IMR-90 (cell line): ENCODE results near the gene DCLK1. TPM values are rescaled to one million over a fixed set of nuclear protein-coding genes. Genes with fewer than 3 reads are reported as not detected.

ENCODE experiments used
- ATAC-seq: fragments of 200-7000 bp; cut with Tn5 transposase; 2 replicates; pipeline ENCODE4 v1.9.1; 2020; ENCODE audit warnings: low read depth, mild to moderate bottlenecking, moderate library complexity
- BruUV-seq: library from RNA; stranded (reverse); fragments of 400-500 nt; replicated peaks from 2 replicates; lab custom pipeline; 2021; lab: Mats Ljungman, UMichigan
- CTCF ChIA-PET: fragments of 300-600 bp; formaldehyde crosslinking; extraction: SDS; loops from one replicate; lab custom pipeline; 2021; ENCODE audit warnings: antibody characterized with exemption; lab: Yijun Ruan, JAX
- POLR2A ChIA-PET: fragments of 300-600 bp; sonication (Branson Sonifier 250); formaldehyde crosslinking; loops from one replicate; lab custom pipeline; 2022; ENCODE audit warnings: antibody characterized with exemption; ENCODE audit not compliant: unreplicated experiment; lab: Charles Lee
- DNase-seq: peaks from one replicate; pipeline ENCODE4 v3.0.0; 2013
- H2AFZ ChIP-seq: replicated peaks from 2 replicates; pipeline ENCODE3; 2013; ENCODE audit warnings: low read length, mild to moderate bottlenecking; ENCODE audit not compliant: poor library complexity
- H2AK5ac ChIP-seq: 2 replicates; pipeline ENCODE4 v1.6.1; 2013; ENCODE audit warnings: low read depth, low read length, inconsistent platforms
- H2AK9ac ChIP-seq: replicated peaks from 2 replicates; pipeline ENCODE3; 2013; ENCODE audit warnings: mild to moderate bottlenecking, low read depth, low read length, moderate library complexity; ENCODE audit not compliant: poor library complexity
- H2BK120ac ChIP-seq: 2 replicates; pipeline ENCODE4 v1.6.1; 2013; ENCODE audit warnings: low read depth, low read length, inconsistent platforms
- H2BK15ac ChIP-seq: 3 replicates; pipeline ENCODE4 v1.6.1; 2013; ENCODE audit warnings: low read depth, low read length, inconsistent platforms
- H2BK20ac ChIP-seq: 2 replicates; pipeline ENCODE4 v1.6.1; 2013; ENCODE audit warnings: low read depth, mild to moderate bottlenecking, inconsistent platforms, low read length, moderate library complexity
- H2BK5ac ChIP-seq: 2 replicates; pipeline ENCODE4 v1.6.1; 2013; ENCODE audit warnings: mild to moderate bottlenecking, low read depth, low read length, inconsistent platforms; ENCODE audit not compliant: poor library complexity, severe bottlenecking
- H3K14ac ChIP-seq: replicated peaks from 2 replicates; pipeline ENCODE4 v1.6.1; 2013; ENCODE audit warnings: low read depth, low read length, inconsistent platforms
- H3K18ac ChIP-seq: 2 replicates; pipeline ENCODE4 v1.6.1; 2013; ENCODE audit warnings: low read depth, low read length, control low read depth
- H3K23ac ChIP-seq: 2 replicates; pipeline ENCODE4 v1.6.1; 2013; ENCODE audit warnings: low read depth, low read length, inconsistent platforms
- H3K27ac ChIP-seq: 2 replicates; pipeline ENCODE4 v1.5.1; 2013; ENCODE audit warnings: mild to moderate bottlenecking, control low read depth, low read length; ENCODE audit not compliant: insufficient read depth
- H3K27me3 ChIP-seq: 2 replicates; pipeline ENCODE4 v1.6.1; 2013; ENCODE audit warnings: low read length; ENCODE audit not compliant: control insufficient read depth, insufficient read depth
- H3K36me3 ChIP-seq: 2 replicates; pipeline ENCODE4 v1.6.1; 2013; ENCODE audit warnings: low read length, mixed read lengths; ENCODE audit not compliant: control insufficient read depth, insufficient read depth
- H3K4ac ChIP-seq: 2 replicates; pipeline ENCODE4 v1.6.1; 2013; ENCODE audit warnings: low read depth, low read length, inconsistent platforms
- H3K4me1 ChIP-seq: 2 replicates; pipeline ENCODE4 v1.6.1; 2013; ENCODE audit warnings: low read length, mixed read lengths; ENCODE audit not compliant: control insufficient read depth, insufficient read depth
- H3K4me2 ChIP-seq: 2 replicates; pipeline ENCODE4 v1.6.1; 2013; ENCODE audit warnings: low read depth, mild to moderate bottlenecking, control low read depth, low read length, moderate library complexity
- H3K4me3 ChIP-seq: 2 replicates; pipeline ENCODE4 v1.5.1; 2013; ENCODE audit warnings: low read depth, mild to moderate bottlenecking, control low read depth, low read length, moderate library complexity; ENCODE audit not compliant: insufficient read depth
- H3K56ac ChIP-seq: 2 replicates; pipeline ENCODE4 v1.6.1; 2013; ENCODE audit warnings: low read length, inconsistent platforms; ENCODE audit not compliant: insufficient read depth; ENCODE audit errors: extremely low read depth
- H3K79me1 ChIP-seq, 2 experiments: 2 replicates each; pipeline ENCODE4 v1.6.1; 2013; ENCODE audit warnings: low read length in 2 of 2, inconsistent platforms in 1 of 2, low read depth in 1 of 2
- H3K9ac ChIP-seq: 2 replicates; pipeline ENCODE4 v1.6.1; 2013; ENCODE audit warnings: low read depth, low read length, control low read depth
- H3K9me1 ChIP-seq: 2 replicates; pipeline ENCODE4 v1.6.1; 2013; ENCODE audit warnings: low read length, inconsistent platforms; ENCODE audit not compliant: insufficient read depth
- H3K9me3 ChIP-seq: 2 replicates; pipeline ENCODE4 v1.6.1; 2013; ENCODE audit warnings: low read length; ENCODE audit not compliant: control insufficient read depth, insufficient read depth
- H4K20me1 ChIP-seq: 2 replicates; pipeline ENCODE4 v1.6.1; 2013; ENCODE audit warnings: low read length, inconsistent platforms; ENCODE audit not compliant: insufficient read depth
- H4K5ac ChIP-seq: 2 replicates; pipeline ENCODE4 v1.6.1; 2013; ENCODE audit warnings: mild to moderate bottlenecking, low read depth, low read length, control low read depth
- H4K8ac ChIP-seq, 2 experiments: 2 replicates each; pipeline ENCODE4 v1.6.1; 2013; ENCODE audit warnings: low read depth in 2 of 2, low read length in 2 of 2, control low read depth in 1 of 2, inconsistent platforms in 1 of 2
- H4K91ac ChIP-seq: 2 replicates; pipeline ENCODE4 v1.6.1; 2013; ENCODE audit warnings: low read depth, low read length, inconsistent platforms; ENCODE audit not compliant: insufficient read depth
- BHLHE40 ChIP-seq: fragments of 150-350 bp; IDR thresholded peaks from 2 replicates; pipeline ENCODE4 v1.6.1; 2016; ENCODE audit warnings: mild to moderate bottlenecking, low read depth, low read length
- WGBS, 2 experiments: methylation state at CpG; one replicate each; pipeline versions ENCODE4 v1.1.5 to v1.1.7; 2013; ENCODE audit warnings: missing lambda C conversion rate in 2 of 2; ENCODE audit not compliant: insufficient read length in 1 of 2; ENCODE audit errors: extremely low coverage in 2 of 2; 5-methylcytosine and 5-hydroxymethylcytosine counted together
- dilution Hi-C: fragments of 300-500 bp; cut with HindIII; formaldehyde crosslinking; loops from one replicate; pipeline ENCODE4 v1.14.3; 2018; ENCODE audit warnings: low sequenced_read_pairs; ENCODE audit not compliant: unreplicated experiment
- in situ Hi-C: fragments of 300-500 bp; cut with MboI; formaldehyde crosslinking; loops from 3 replicates; pipeline ENCODE4 v1.14.3; 2019; ENCODE audit warnings: low sequenced_read_pairs, inconsistent platforms, mixed read lengths
- intact Hi-C: fragments of 100-400 bp; cut with micrococcal nuclease; formaldehyde crosslinking; loops from 2 replicates; pipeline ENCODE4 v1.10.0; 2022
- polyA plus RNA-seq, 3 experiments: library from polyadenylated mRNA; depleted of rRNA; stranded (reverse); fragments of >200 nt; gene quantifications; 2 replicates each; pipeline ENCODE4 v1.2.3, GENCODE V29; 2012; ENCODE audit warnings: low replicate concordance in 1 of 3
- total RNA-seq: library from RNA; depleted of rRNA; stranded (reverse); fragments of >200 nt; gene quantifications from 2 replicates; pipeline ENCODE4 v1.2.3, GENCODE V29; 2012
- TF ChIP-seq, protein P1 (sequence below): conservative IDR thresholded peaks from 2 replicates; pipeline ENCODE4 v1.5.1; 2012; ENCODE audit warnings: mild to moderate bottlenecking, low read depth, low read length, improper control_type of control experiment

The DCLK1 gene
- total and polyA plus RNA-seq, 2 of the 4 experiments (the other 2 are of a cell fraction), result under 0.01 to 0.02 TPM

GRCh38 chr13:36163809-36164308 is 32.7 kb upstream of the DCLK1 start:
- Histone ChIP-seq H2BK5ac (no peak overlapping the region), H2AK9ac (no peak overlapping the region), H2BK15ac (no peak overlapping the region), H3K9me1 (peaks cover 3% of the 10 kb centered on the region; the same call in 1 of the 2 replicates), H2AK5ac (no peak overlapping the region), H2AFZ (no peak overlapping the region), H3K9me3 (no peaks in the 10 kb centered on the region), H3K4me1 (peaks cover 2% of the 10 kb centered on the region; the same call in 1 of the 2 replicates), H4K8ac (no peak overlapping the region), H3K27ac (no peak overlapping the region; the same call in 1 of the 2 replicates), H3K36me3 (no peaks in the 10 kb centered on the region), H3K56ac (no peak overlapping the region), H3K4ac (no peak overlapping the region), H3K4me2 (peak overlapping the region; percentile 44; the same call in 1 of the 2 replicates), H4K91ac (no peak overlapping the region), H4K20me1 (no peaks in the 10 kb centered on the region), H3K23ac (no peak overlapping the region), H3K27me3 (no peaks in the 10 kb centered on the region; the same call in 1 of the 2 replicates), H3K14ac (no peak overlapping the region), H2BK120ac (no peak overlapping the region), H4K5ac (no peak overlapping the region), H3K79me1 (no peaks in the 10 kb centered on the region), H3K18ac (no peak overlapping the region), H3K9ac (no peak overlapping the region), H3K4me3 (no peak overlapping the region), H2BK20ac (no peak overlapping the region)
- no TSS peak for BruUV-seq
- CTCF ChIA-PET, result no interaction called here
- no CpG with 5 or more reads among the region's 7 CpGs for WGBS, 2 experiments
- intact Hi-C loops, result no loop called here
- POLR2A ChIA-PET, result no interaction called here
- dilution Hi-C loops, result no loop called here
- TF ChIP-seq, protein P1, sequence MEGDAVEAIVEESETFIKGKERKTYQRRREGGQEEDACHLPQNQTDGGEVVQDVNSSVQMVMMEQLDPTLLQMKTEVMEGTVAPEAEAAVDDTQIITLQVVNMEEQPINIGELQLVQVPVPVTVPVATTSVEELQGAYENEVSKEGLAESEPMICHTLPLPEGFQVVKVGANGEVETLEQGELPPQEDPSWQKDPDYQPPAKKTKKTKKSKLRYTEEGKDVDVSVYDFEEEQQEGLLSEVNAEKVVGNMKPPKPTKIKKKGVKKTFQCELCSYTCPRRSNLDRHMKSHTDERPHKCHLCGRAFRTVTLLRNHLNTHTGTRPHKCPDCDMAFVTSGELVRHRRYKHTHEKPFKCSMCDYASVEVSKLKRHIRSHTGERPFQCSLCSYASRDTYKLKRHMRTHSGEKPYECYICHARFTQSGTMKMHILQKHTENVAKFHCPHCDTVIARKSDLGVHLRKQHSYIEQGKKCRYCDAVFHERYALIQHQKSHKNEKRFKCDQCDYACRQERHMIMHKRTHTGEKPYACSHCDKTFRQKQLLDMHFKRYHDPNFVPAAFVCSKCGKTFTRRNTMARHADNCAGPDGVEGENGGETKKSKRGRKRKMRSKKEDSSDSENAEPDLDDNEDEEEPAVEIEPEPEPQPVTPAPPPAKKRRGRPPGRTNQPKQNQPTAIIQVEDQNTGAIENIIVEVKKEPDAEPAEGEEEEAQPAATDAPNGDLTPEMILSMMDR, result no peak
- TF ChIP-seq BHLHE40, result peak; percentile 25; the same call in 1 of the 2 replicates
- in situ Hi-C loops, result no loop called here
- ATAC-seq (peak; percentile 99), DNase-seq (peak; percentile 87)
